A673 (cell line): ENCODE data around the gene GRIK1. TPM values are rescaled to one million over a fixed set of nuclear protein-coding genes. Genes with fewer than 3 reads are reported as not detected.

Experiments
- BruUV-seq: library from RNA; stranded (reverse); fragments of 400-500 nt; replicated peaks from 2 replicates; lab custom pipeline; 2021; lab: Mats Ljungman, UMichigan
- CTCF ChIA-PET: fragments of 300-600 bp; sonication (Branson Sonifier 250); formaldehyde crosslinking; loops from one replicate; lab custom pipeline; 2022; ENCODE audit warnings: antibody characterized with exemption; lab: Charles Lee
- POLR2A ChIA-PET: fragments of 300-600 bp; sonication (Branson Sonifier 250); formaldehyde crosslinking; loops from one replicate; lab custom pipeline; 2022; ENCODE audit warnings: antibody characterized with exemption; ENCODE audit not compliant: low non-redundant PET; lab: Charles Lee
- DNase-seq: peaks from one replicate; pipeline ENCODE4 v3.0.0-alpha.2; 2015; ENCODE audit warnings: low spot score
- H3K27ac ChIP-seq: fragments of 200-600 bp; sonication (generic); 2 replicates; pipeline ENCODE4 v1.5.1; 2016; ENCODE audit warnings: mixed run types, low read depth, mild to moderate bottlenecking, mixed read lengths, antibody characterized with exemption, low read length; ENCODE audit not compliant: poor library complexity, severe bottlenecking
- H3K27me3 ChIP-seq: fragments of 200-600 bp; sonication (generic); replicated peaks from 2 replicates; pipeline ENCODE4 v1.6.1; 2017; ENCODE audit warnings: mixed run types, low read depth, mild to moderate bottlenecking, mixed read lengths, antibody characterized with exemption, low read length; ENCODE audit not compliant: insufficient read depth, poor library complexity
- H3K36me3 ChIP-seq: fragments of 200-600 bp; sonication (generic); 2 replicates; pipeline ENCODE4 v1.6.1; 2016; ENCODE audit warnings: mixed run types, mild to moderate bottlenecking, mixed read lengths, antibody characterized with exemption, low read length; ENCODE audit not compliant: insufficient read depth, poor library complexity, severe bottlenecking
- H3K4me1 ChIP-seq: fragments of 200-600 bp; sonication (generic); 2 replicates; pipeline ENCODE4 v1.6.1; 2017; ENCODE audit warnings: mixed run types, mild to moderate bottlenecking, mixed read lengths, antibody characterized with exemption, low read length; ENCODE audit not compliant: insufficient read depth, poor library complexity, severe bottlenecking
- H3K4me3 ChIP-seq: fragments of 200-600 bp; sonication (generic); 2 replicates; pipeline ENCODE4 v1.5.1; 2016; ENCODE audit warnings: low read depth, mixed run types, mild to moderate bottlenecking, mixed read lengths, low read length; ENCODE audit not compliant: poor library complexity, severe bottlenecking
- H3K9me3 ChIP-seq: fragments of 200-600 bp; sonication (generic); 2 replicates; pipeline ENCODE4 v1.6.1; 2016; ENCODE audit warnings: mixed run types, low read depth, mild to moderate bottlenecking, mixed read lengths, antibody characterized with exemption, low read length; ENCODE audit not compliant: poor library complexity, severe bottlenecking
- CTCF ChIP-seq: fragments of 300-800, 200-600 bp; sonication (generic); conservative IDR thresholded peaks from 2 replicates; pipeline ENCODE4 v1.5.1; 2017; ENCODE audit warnings: low read depth, mild to moderate bottlenecking, antibody characterized with exemption, low read length, moderate library complexity, mixed read lengths
- EZH2 ChIP-seq: fragments of 200-600 bp; sonication (generic); IDR thresholded peaks from 2 replicates; pipeline ENCODE4 v1.6.1; 2017; ENCODE audit warnings: borderline replicate concordance, low read depth, mild to moderate bottlenecking, mixed read lengths, antibody characterized with exemption, low read length; ENCODE audit not compliant: poor library complexity, severe bottlenecking
- intact Hi-C: fragments of 100-400 bp; cut with micrococcal nuclease; formaldehyde crosslinking; loops from one replicate; pipeline ENCODE4 v1.10.0; 2022; ENCODE audit not compliant: unreplicated experiment
- total RNA-seq: library from RNA; stranded (reverse); gene quantifications from 2 replicates; pipeline ENCODE4 v1.2.3, GENCODE V29; 2021

The GRIK1 gene
- total RNA-seq, 1 experiment from 2014 or later = 0.67 TPM

DNA sequence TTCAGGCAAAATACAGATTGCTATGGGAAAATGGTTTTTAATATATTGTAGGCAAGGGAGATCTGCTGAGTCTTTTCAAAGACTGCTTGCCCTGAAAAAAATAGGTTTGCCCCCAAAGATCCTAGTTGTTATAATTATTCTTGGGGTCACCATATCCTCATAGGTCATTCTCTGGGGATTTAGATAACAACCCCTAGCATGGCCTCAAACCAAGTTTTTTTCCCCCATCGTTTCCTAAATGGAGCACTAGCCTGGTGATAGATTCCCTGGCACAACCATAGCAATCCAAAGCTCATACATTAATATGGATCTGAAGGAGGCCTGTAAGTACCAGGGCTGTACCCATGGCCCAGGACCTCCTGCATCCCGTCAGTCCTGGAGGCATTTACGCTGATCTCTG lies 325.9 kb downstream of the GRIK1 start:
- CTCF ChIA-PET = interaction anchor here (0.7 kb wide), 1 partner anchor 69 kb away, joined by 7 read pairs; no protein-coding TSS in a partner anchor

DNA sequence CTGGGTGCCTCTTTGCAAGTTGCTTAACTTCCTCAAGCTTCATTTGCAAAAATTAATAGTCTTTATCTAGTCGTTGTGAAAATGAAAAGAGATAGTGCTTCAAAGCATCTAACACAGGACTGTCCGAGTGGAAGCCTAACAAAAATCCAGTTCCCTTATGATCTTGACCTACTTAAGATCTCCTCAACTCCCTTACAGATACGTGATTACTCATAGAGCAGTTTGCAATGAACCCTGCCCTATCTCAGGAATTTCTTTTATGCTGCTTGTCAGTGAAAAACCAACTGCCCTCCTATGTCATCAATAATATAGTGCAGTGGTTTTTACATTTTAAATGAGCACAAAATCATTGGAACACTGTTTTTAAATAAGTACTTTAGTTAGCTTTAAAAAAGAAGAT lies 326.8 kb downstream of the GRIK1 start:
- Histone ChIP-seq H3K36me3 (no peaks in the 10 kb centered on the region), H3K4me1 (no peaks in the 10 kb centered on the region), H3K9me3 (no peaks in the 10 kb centered on the region), H3K4me3 (no peak overlapping the region), H3K27ac (no peak overlapping the region), H3K27me3 (no peaks in the 10 kb centered on the region)
- ChIA-PET POLR2A (interaction anchor here (0.6 kb wide), 1 partner anchor 465 kb away, joined by 3 read pairs; no protein-coding TSS in a partner anchor), CTCF (no interaction called here)
- no TSS peak for BruUV-seq
- intact Hi-C loops = no loop called here
- TF ChIP-seq CTCF (no peak), EZH2 (no peak)
- no peak for DNase-seq

More for the DNA sequence above, 325.9 kb downstream of the GRIK1 start:
- intact Hi-C loops = no loop called here
- no peaks in the 10 kb centered on the region for H3K27me3 ChIP-seq
- POLR2A ChIA-PET = no interaction called here
- H3K4me1 ChIP-seq = no peaks in the 10 kb centered on the region
- no peaks in the 10 kb centered on the region for H3K9me3 ChIP-seq
- no peak overlapping the region for H3K4me3 ChIP-seq
- no peak for DNase-seq
- no TSS peak for BruUV-seq
- TF ChIP-seq CTCF (no peak), EZH2 (no peak)
- H3K27ac ChIP-seq = no peak overlapping the region
- H3K36me3 ChIP-seq = no peaks in the 10 kb centered on the region

DNA sequence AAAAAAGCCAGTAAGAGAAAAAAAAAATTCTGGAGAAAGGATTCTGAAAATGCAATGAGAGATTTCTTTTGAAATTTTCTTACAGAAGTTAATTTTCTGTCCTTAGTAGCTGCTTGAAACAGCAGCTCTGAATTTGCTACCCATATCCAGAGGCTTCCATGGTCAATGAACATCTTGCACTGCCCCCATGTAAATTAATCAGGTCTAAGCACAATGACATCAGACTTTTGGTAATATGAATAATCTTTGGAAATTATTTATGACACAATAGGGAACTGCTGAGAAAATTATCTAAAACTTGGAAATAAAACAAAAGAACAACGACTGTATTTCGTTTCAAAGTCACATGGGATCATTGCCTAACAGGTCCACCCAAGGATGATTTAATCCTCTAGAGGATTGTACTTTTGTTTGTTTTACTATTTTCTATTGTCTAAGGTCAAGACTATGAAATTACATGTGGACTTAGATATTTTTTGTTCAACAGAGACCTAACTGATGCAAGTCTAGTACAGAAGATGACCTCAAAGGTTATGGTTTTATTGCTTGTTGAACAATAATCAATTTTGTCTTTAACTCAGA lies 328.9 kb downstream of the GRIK1 start:
- no peaks in the 10 kb centered on the region for H3K27me3 ChIP-seq
- DNase-seq = no peak
- no TSS peak for BruUV-seq
- H3K27ac ChIP-seq = no peak overlapping the region
- CTCF ChIA-PET = no interaction called here
- no peak for TF ChIP-seq EZH2
- no peak for TF ChIP-seq CTCF
- POLR2A ChIA-PET = interaction anchor here (0.7 kb wide), 1 partner anchor 368 kb away, joined by 5 read pairs; no protein-coding TSS in a partner anchor
- no peaks in the 10 kb centered on the region for H3K4me1 ChIP-seq
- intact Hi-C loops = no loop called here
- no peaks in the 10 kb centered on the region for H3K36me3 ChIP-seq
- no peaks in the 10 kb centered on the region for H3K9me3 ChIP-seq
- no peak overlapping the region for H3K4me3 ChIP-seq
